A549 (cell line): ENCODE results near the gene CUL4A. TPM values are rescaled to one million over a fixed set of nuclear protein-coding genes. Genes with fewer than 3 reads are reported as not detected.
A peak's percentile ranks its signal among the peaks of the same experiment; 100 is the strongest.

Experiments
- ATAC-seq, 2 experiments: fragments of 200-7000 bp in 1 of 2; fragments of >200 bp in 1 of 2; cut with Nextera tagmentation in 1 of 2; cut with Tn5 transposase in 1 of 2; 3 replicates each; pipeline versions ENCODE4 v1.8.0 to v1.9.1; 2018 to 2020; ENCODE audit warnings: mild to moderate bottlenecking in 1 of 2, moderate library complexity in 1 of 2
- CTCF ChIA-PET: fragments of 300-600 bp; sonication (Branson Sonifier 250); formaldehyde crosslinking; extraction: SDS; loops from one replicate; lab custom pipeline; 2021; ENCODE audit warnings: antibody characterized with exemption, inconsistent platforms; lab: Yijun Ruan, JAX
- POLR2A ChIA-PET: fragments of 350-600 bp; formaldehyde crosslinking; extraction: SDS; loops from one replicate; lab custom pipeline; 2021; ENCODE audit warnings: antibody characterized with exemption, inconsistent platforms; lab: Yijun Ruan, JAX
- DNase-seq, 2 experiments: peaks; one replicate each; pipeline versions ENCODE4 v3.0.0 to v3.0.0-alpha.2; 2011 to 2016; ENCODE audit warnings: low read depth in 1 of 2, low spot score in 1 of 2
- FAIRE-seq: peaks from 2 replicates; lab custom pipeline; 2011; peaks lifted over from hg19 to GRCh38; lab: Jason Lieb, UNC
- H3K27ac ChIP-seq, 2 experiments: fragments of >200 bp; sonication (Bioruptor Twin); formaldehyde crosslinking; 3 replicates each; pipeline ENCODE4 v1.5.1; 2016 to 2017
- H3K4me1 ChIP-seq: fragments of >200 bp; sonication (Bioruptor Twin); formaldehyde crosslinking; 3 replicates; pipeline ENCODE4 v1.6.1; 2016
- H3K4me2 ChIP-seq: fragments of >200 bp; sonication (Bioruptor Twin); formaldehyde crosslinking; 3 replicates; pipeline ENCODE4 v1.6.1; 2016
- H3K4me3 ChIP-seq: fragments of >200 bp; sonication (Bioruptor Twin); formaldehyde crosslinking; 3 replicates; pipeline ENCODE4 v1.5.1; 2016
- H3K9me3 ChIP-seq: fragments of >200 bp; sonication (Bioruptor Twin); formaldehyde crosslinking; 3 replicates; pipeline ENCODE4 v1.6.1; 2016
- ATOH8 ChIP-seq: fragments of 250-450 bp; sonication (Bioruptor Pico); IDR thresholded peaks from 2 replicates; pipeline ENCODE4 v1.5.0; 2020; ENCODE audit warnings: low read depth, mild to moderate bottlenecking, moderate library complexity
- BCL3 ChIP-seq: fragments of >200 bp; sonication (Bioruptor Twin); formaldehyde crosslinking; IDR thresholded peaks from 3 replicates; pipeline ENCODE4 v1.6.1; 2016
- CEBPB ChIP-seq, 2 experiments: fragments of >200 bp in 1 of 2; sonication (Bioruptor Twin) in 1 of 2; formaldehyde crosslinking in 1 of 2; IDR thresholded peaks; 2 replicates each; pipeline ENCODE4 v1.6.1; 2012 to 2016
- CHD2 ChIP-seq: fragments of 150-350 bp; IDR thresholded peaks from 2 replicates; pipeline ENCODE4 v1.6.1; 2014; ENCODE audit warnings: low read length; ENCODE audit not compliant: partially characterized antibody
- CHD4 ChIP-seq: fragments of 200-600 bp; sonication (generic); IDR thresholded peaks from 2 replicates; pipeline ENCODE4 v1.6.1; 2016; ENCODE audit warnings: antibody characterized with exemption, mild to moderate bottlenecking, borderline replicate concordance
- EHMT2 ChIP-seq: fragments of 200-600 bp; sonication (generic); IDR thresholded peaks from 2 replicates; pipeline ENCODE4 v1.6.1; 2016; ENCODE audit warnings: antibody characterized with exemption, low read depth, mild to moderate bottlenecking, moderate library complexity
- EP300 ChIP-seq, 2 experiments: fragments of >200 bp; sonication (Bioruptor Twin); formaldehyde crosslinking; IDR thresholded peaks; 2 replicates in 1 of 2; 3 replicates in 1 of 2; pipeline ENCODE4 v1.6.1; 2016 to 2017
- ESRRA ChIP-seq: fragments of 150-350 bp; IDR thresholded peaks from 2 replicates; pipeline ENCODE4 v1.6.1; 2014; ENCODE audit warnings: mild to moderate bottlenecking, low read length, borderline replicate concordance
- FOSL2 ChIP-seq, 2 experiments: fragments of 450-650 bp in 1 of 2; fragments of >200 bp in 1 of 2; sonication (Bioruptor Twin) in 1 of 2; formaldehyde crosslinking; IDR thresholded peaks; 2 replicates each; pipeline versions ENCODE4 v1.5.0 to v1.6.1; 2016 to 2020; ENCODE audit warnings: mild to moderate bottlenecking in 1 of 2, moderate library complexity in 1 of 2
- FOXS1 ChIP-seq: fragments of 250-450 bp; sonication (Bioruptor Pico); IDR thresholded peaks from 2 replicates; pipeline ENCODE4 v1.5.0; 2020; ENCODE audit warnings: mild to moderate bottlenecking, moderate library complexity
- HOXA7 ChIP-seq: fragments of 250-450 bp; sonication (Bioruptor Pico); IDR thresholded peaks from 2 replicates; pipeline ENCODE4 v1.5.0; 2020; ENCODE audit warnings: mild to moderate bottlenecking, moderate library complexity
- HOXB5 ChIP-seq: fragments of 250-450 bp; sonication (Bioruptor Pico); IDR thresholded peaks from 2 replicates; pipeline ENCODE4 v1.5.0; 2020; ENCODE audit warnings: mild to moderate bottlenecking, moderate library complexity
- JUNB ChIP-seq: fragments of >200 bp; sonication (Bioruptor Twin); formaldehyde crosslinking; IDR thresholded peaks from 2 replicates; pipeline ENCODE4 v1.6.1; 2016
- KDM5A ChIP-seq: fragments of 200-600 bp; sonication (generic); IDR thresholded peaks from 2 replicates; pipeline ENCODE4 v1.6.1; 2016; ENCODE audit warnings: antibody characterized with exemption, mild to moderate bottlenecking
- MYC ChIP-seq: IDR thresholded peaks from 2 replicates; pipeline ENCODE4 v1.6.1; 2012; ENCODE audit warnings: mild to moderate bottlenecking, inconsistent platforms, low read length, improper control_type of control experiment, borderline replicate concordance
- POLR2A ChIP-seq: IDR thresholded peaks from 2 replicates; pipeline ENCODE4 v1.6.1; 2012; ENCODE audit warnings: mild to moderate bottlenecking, low read length
- RAD21 ChIP-seq, 2 experiments: fragments of >200 bp in 1 of 2; sonication (Bioruptor Twin) in 1 of 2; formaldehyde crosslinking in 1 of 2; IDR thresholded peaks in 1 of 2; conservative IDR thresholded peaks in 1 of 2; 2 replicates in 1 of 2; 3 replicates in 1 of 2; pipeline ENCODE4 v1.6.1; 2012 to 2018; ENCODE audit warnings: inconsistent platforms in 1 of 2
- SMC3 ChIP-seq: fragments of >200 bp; sonication (Bioruptor Twin); formaldehyde crosslinking; IDR thresholded peaks from 3 replicates; pipeline ENCODE4 v1.6.1; 2018; ENCODE audit warnings: inconsistent platforms
- SREBF2 ChIP-seq: fragments of 450-650 bp; IDR thresholded peaks from 2 replicates; pipeline ENCODE4 v1.6.1; 2014; ENCODE audit warnings: mild to moderate bottlenecking, moderate library complexity
- TP53 ChIP-seq: fragments of 250-450 bp; sonication (Bioruptor Pico); IDR thresholded peaks from 2 replicates; pipeline ENCODE4 v1.5.0; 2021; ENCODE audit warnings: mild to moderate bottlenecking, moderate library complexity
- ZC3H11A ChIP-seq: fragments of 450-650 bp; IDR thresholded peaks from 2 replicates; pipeline ENCODE4 v1.6.1; 2014; ENCODE audit warnings: antibody characterized with exemption, mild to moderate bottlenecking
- ZNF302 ChIP-seq: fragments of 250-450 bp; sonication (Bioruptor Pico); IDR thresholded peaks from 2 replicates; pipeline ENCODE4 v1.9.0; 2021; ENCODE audit warnings: inconsistent platforms, mild to moderate bottlenecking, moderate library complexity
- WGBS: methylation state at CpG from one replicate; pipeline ENCODE4 v1.1.6; 2017; ENCODE audit errors: missing lambda C conversion rate; 5-methylcytosine and 5-hydroxymethylcytosine counted together
- polyA plus RNA-seq, 4 experiments: library from polyadenylated mRNA; depleted of rRNA in 3 of 4; stranded (reverse); fragments of >200 nt; fragmentation: RNase III in 1 of 4; extraction: RNeasy Plus Mini Kit Qiagen cat#74134 plus additional on column Dnase treatment in 1 of 4; gene quantifications; 2 replicates in 3 of 4; 3 replicates in 1 of 4; pipeline ENCODE4 v1.2.3, GENCODE V29; 2011 to 2017
- TF ChIP-seq, protein P1 (sequence below): fragments of 200-600 bp; sonication (generic); IDR thresholded peaks from 2 replicates; pipeline ENCODE4 v1.6.1; 2016; ENCODE audit warnings: antibody characterized with exemption, mild to moderate bottlenecking, moderate library complexity
- TF ChIP-seq, protein P2 (sequence below): fragments of 450-650 bp; IDR thresholded peaks from 2 replicates; pipeline ENCODE4 v1.6.1; 2014; ENCODE audit warnings: antibody characterized with exemption

Gene CUL4A
- polyA plus RNA-seq, 2 of the 4 experiments (the other 2 are of a cell fraction): 49.6 to 55.4 TPM

GRCh38 chr13:113207890-113208420 lies 1.5 kb upstream of the CUL4A start:
- peak overlapping the region; percentile 99 for H3K4me3 ChIP-seq
- WGBS: 2% methylated on average over 13 of the region's 44 CpGs
- peak overlapping the region; percentile 86 for H3K4me2 ChIP-seq
- FAIRE-seq: no peak
- CTCF ChIA-PET: interaction anchor here (0.7 kb wide), 2 partner anchors 81 to 96 kb away, joined by 3 read pairs; no protein-coding TSS in a partner anchor
- POLR2A ChIA-PET: interaction anchor here (2.8 kb wide), 1 partner anchor 21 kb away, joined by 18 read pairs; no protein-coding TSS in a partner anchor
- peak in 1 of 2 experiments; percentile 28 for DNase-seq
- no peak for TF ChIP-seq FOXS1 (CRISPR knock-in tag)
- no peak for TF ChIP-seq CHD2
- TF ChIP-seq ZNF302 (CRISPR knock-in tag): no peak
- TF ChIP-seq FOSL2 (IDR thresholded peaks at IDR 0.05): no peak
- no peak for TF ChIP-seq FOSL2 (CRISPR knock-in tag; IDR thresholded peaks at IDR 0.05)
- TF ChIP-seq CEBPB (IDR thresholded peaks at IDR 0.05): no peak
- TF ChIP-seq ATOH8: no peak
- no peak for TF ChIP-seq HOXB5 (CRISPR knock-in tag)
- no peak for TF ChIP-seq JUNB
- no peak for TF ChIP-seq ESRRA
- TF ChIP-seq, protein P1, sequence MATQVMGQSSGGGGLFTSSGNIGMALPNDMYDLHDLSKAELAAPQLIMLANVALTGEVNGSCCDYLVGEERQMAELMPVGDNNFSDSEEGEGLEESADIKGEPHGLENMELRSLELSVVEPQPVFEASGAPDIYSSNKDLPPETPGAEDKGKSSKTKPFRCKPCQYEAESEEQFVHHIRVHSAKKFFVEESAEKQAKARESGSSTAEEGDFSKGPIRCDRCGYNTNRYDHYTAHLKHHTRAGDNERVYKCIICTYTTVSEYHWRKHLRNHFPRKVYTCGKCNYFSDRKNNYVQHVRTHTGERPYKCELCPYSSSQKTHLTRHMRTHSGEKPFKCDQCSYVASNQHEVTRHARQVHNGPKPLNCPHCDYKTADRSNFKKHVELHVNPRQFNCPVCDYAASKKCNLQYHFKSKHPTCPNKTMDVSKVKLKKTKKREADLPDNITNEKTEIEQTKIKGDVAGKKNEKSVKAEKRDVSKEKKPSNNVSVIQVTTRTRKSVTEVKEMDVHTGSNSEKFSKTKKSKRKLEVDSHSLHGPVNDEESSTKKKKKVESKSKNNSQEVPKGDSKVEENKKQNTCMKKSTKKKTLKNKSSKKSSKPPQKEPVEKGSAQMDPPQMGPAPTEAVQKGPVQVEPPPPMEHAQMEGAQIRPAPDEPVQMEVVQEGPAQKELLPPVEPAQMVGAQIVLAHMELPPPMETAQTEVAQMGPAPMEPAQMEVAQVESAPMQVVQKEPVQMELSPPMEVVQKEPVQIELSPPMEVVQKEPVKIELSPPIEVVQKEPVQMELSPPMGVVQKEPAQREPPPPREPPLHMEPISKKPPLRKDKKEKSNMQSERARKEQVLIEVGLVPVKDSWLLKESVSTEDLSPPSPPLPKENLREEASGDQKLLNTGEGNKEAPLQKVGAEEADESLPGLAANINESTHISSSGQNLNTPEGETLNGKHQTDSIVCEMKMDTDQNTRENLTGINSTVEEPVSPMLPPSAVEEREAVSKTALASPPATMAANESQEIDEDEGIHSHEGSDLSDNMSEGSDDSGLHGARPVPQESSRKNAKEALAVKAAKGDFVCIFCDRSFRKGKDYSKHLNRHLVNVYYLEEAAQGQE: no peak
- TF ChIP-seq ZC3H11A: no peak
- TF ChIP-seq SREBF2: no peak
- TF ChIP-seq TP53 (CRISPR knock-in tag): no peak
- TF ChIP-seq EP300 (IDR thresholded peaks at IDR 0.05): no peak
- no peak for TF ChIP-seq HOXA7 (CRISPR knock-in tag)
- no peak for TF ChIP-seq BCL3
- TF ChIP-seq, all 56 proteins: peak for 0
- ATAC-seq: peak; percentile 32 to 70
- H3K4me1 ChIP-seq: peaks cover 38% of the 10 kb centered on the region
- peak overlapping the region; percentile 100 for H3K27ac ChIP-seq
- no peaks in the 10 kb centered on the region for H3K9me3 ChIP-seq

GRCh38 chr13:113208421-113209335 lies 735 bp upstream of the CUL4A start, which contains the start of gene PCID2:
PCID2 (minus strand) TSS chr13:113208669; CDS start chr13:113208634, 35 bp downstream.
- FAIRE-seq (no peak), ATAC-seq (peak; percentile 81 to 87), DNase-seq (peak; percentile 68 to 91)
- POLR2A ChIA-PET: interaction anchor here (1.0 to 2.8 kb wide), 8 partner anchors 11 to 240 kb away, joined by 3 to 18 read pairs (median 4); partner anchors contain the start of genes GRTP1 and LAMP1
- 7% methylated on average over 14 of the region's 103 CpGs for WGBS
- Histone ChIP-seq H3K9me3 (no peaks in the 10 kb centered on the region), H3K4me3 (peak within 1 kb of the TSS; percentile 99), H3K4me1 (peaks cover 38% of the 10 kb centered on the region), H3K4me2 (peak within 1 kb of the TSS; percentile 97), H3K27ac (peak within 1 kb of the TSS; percentile 100)
- CTCF ChIA-PET: interaction anchor here (1.6 kb wide), 1 partner anchor 52 kb away, joined by 4 read pairs; no protein-coding TSS in a partner anchor
- TF ChIP-seq KDM5A: peak; percentile 57
- TF ChIP-seq, protein P2, sequence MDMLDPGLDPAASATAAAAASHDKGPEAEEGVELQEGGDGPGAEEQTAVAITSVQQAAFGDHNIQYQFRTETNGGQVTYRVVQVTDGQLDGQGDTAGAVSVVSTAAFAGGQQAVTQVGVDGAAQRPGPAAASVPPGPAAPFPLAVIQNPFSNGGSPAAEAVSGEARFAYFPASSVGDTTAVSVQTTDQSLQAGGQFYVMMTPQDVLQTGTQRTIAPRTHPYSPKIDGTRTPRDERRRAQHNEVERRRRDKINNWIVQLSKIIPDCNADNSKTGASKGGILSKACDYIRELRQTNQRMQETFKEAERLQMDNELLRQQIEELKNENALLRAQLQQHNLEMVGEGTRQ: no peak
- TF ChIP-seq MYC: peak; percentile 66; the same call in 1 of the 2 replicates
- no peak for TF ChIP-seq EHMT2
- TF ChIP-seq, protein P1: no peak
- TF ChIP-seq POLR2A: peak; percentile 66
- no peak for TF ChIP-seq RAD21 (conservative IDR thresholded peaks at IDR 0.05 in 1 of 2, IDR thresholded peaks at IDR 0.05 in 1 of 2)
- TF ChIP-seq SMC3: no peak
- TF ChIP-seq ZC3H11A: no peak; the same call in 1 of the 2 replicates
- TF ChIP-seq CHD4: no peak
- no peak for TF ChIP-seq HOXA7 (CRISPR knock-in tag)
